ENCODE measurements around the gene KCNIP4.
"Not testable (repeated sequence)": the region's sequence is repeated elsewhere in the genome, so short reads cannot be mapped to it uniquely, and the experiment has no call there.

KCNIP4 gene

DNA sequence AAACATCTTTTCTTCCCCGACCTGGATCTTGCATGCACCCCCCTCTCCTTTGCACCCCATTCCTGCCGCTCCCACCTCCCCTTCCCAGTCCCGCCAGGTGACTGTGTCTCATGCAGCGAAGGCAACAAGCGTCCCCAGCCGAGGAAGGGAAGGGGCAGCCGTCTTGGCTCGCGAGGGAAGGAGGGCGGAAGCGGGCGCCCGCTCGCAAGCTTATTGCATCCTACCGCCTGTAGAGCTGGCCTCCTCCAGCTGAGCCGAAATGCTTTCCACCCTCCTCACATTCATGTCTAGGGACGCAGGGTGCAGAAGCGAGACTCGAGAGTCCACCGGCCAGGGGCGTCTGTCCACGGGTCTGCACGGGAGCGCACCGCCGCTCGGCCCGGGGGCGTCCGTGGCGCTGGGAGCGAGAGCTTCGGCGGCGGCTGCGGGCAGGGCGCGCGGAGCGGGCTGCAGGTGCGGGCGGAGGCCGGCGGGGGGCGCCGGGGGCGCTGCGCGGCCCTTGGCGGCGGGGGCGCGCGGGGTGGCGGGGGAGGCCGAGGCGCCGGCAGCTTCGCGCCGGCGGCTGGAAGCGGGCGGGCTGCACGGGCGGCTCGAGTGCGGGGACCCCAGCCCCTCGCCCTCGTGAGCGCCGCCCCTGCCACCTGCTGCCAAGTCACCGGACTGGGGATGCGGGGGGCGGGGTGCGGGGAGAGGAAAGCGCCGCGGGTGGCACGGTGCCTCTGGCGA lies at the start of gene KCNIP4:
TSS of gene KCNIP4 (minus strand) at position 426 of the 726 bp plus-strand sequence.
- Mint-ChIP-seq H3K36me3 (no peaks in the 10 kb centered on the region), H3K27me3 (peaks cover 17% of the 10 kb centered on the region), H3K27ac (no peak within 1 kb of the TSS), H3K9me3 (peaks cover 6% of the 10 kb centered on the region), H3K4me3 (no peak within 1 kb of the TSS), H3K4me1 (no peaks in the 10 kb centered on the region)
- peak; percentile 27 for ATAC-seq

DNA sequence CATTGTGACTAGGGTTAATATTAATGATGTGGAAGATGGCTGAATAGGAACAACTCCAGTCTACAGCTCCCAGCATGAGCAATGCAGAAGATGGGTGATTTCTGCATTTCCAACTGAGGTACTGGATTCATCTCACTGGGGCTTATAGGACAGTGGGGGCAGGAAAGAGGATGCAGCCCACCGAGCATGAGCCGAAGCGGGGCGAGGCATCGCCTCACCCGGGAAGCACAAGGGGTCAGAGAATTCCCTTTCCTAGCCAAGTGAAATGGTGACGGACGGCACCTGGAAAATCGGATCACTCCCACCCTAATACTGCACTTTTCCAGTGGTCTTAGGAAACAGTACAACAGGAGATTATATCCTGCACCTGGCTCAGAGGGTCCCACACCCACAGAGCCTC lies 48.0 kb upstream of the KCNIP4 start:
- H3K4me3 Mint-ChIP-seq, ATAC-seq, H3K36me3 Mint-ChIP-seq, H3K27me3 Mint-ChIP-seq, H3K9me3 Mint-ChIP-seq, H3K4me1 Mint-ChIP-seq, H3K27ac Mint-ChIP-seq: not testable (repeated sequence)

DNA sequence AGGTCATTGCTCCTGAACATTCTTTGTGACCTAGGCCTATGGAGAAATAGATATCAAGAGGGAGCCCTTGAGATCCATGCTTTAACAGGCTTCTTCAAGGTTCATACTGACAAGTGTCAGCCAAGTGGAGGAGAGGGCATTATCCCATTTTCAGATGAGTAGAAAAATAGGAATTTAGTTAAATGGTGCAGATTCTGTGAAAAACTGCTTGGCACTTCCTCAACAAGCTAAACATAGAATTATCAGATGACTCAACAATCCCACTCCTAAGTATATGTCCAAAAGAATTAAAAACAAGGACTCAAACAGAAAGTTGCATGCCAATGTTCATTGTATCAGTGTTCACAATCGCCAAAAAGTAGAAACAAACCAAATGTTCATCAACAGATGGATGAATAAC lies 43.8 kb upstream of the KCNIP4 start:
- H3K36me3 Mint-ChIP-seq: no peaks in the 10 kb centered on the region
- H3K27me3 Mint-ChIP-seq: no peaks in the 10 kb centered on the region
- no peak overlapping the region for H3K27ac Mint-ChIP-seq
- no peak overlapping the region for H3K4me3 Mint-ChIP-seq
- no peak for ATAC-seq
- H3K9me3 Mint-ChIP-seq: no peaks in the 10 kb centered on the region
- H3K4me1 Mint-ChIP-seq: no peaks in the 10 kb centered on the region

DNA sequence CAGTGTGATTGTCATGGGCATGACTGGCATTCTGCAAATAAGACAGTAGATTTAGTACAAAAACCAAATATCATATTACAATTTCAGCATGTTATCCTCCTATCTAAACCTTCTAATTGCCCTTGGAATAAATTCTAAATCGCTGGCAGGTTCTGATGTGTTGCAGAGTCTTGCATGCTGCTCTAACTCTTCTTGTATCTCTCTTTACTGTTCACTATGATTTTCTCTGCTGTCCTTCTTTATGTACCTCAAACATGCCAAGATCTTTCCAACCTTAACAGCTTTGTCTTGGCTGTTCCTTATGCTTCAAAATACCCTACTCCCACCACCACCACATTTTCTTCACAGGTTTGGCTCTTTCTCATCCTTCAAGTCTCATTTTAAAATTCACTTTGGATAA lies 43.0 kb upstream of the KCNIP4 start:
- Mint-ChIP-seq H3K4me1 (no peaks in the 10 kb centered on the region), H3K27me3 (no peaks in the 10 kb centered on the region)
- no peak for ATAC-seq

DNA sequence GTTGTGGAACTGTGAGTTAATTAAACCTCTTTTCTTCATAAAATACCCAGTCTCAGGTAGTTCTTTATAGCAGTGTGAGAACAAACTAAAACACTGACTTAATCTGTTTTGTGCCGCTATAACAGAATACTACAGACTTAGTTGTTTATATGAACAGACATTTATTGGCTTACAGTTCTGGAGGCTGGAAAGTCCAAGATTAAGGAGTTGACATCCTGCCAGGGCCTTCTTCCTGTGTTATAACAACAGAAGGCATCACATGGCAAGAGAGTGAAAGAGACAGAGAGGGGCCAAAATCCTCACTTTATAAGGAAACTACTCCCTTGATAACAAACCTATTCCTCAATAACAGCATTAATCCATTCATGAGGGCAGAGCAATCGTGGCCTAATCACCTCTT lies 42.5 kb upstream of the KCNIP4 start:
- H3K27ac Mint-ChIP-seq: no peak overlapping the region
- H3K36me3 Mint-ChIP-seq: no peaks in the 10 kb centered on the region
- H3K9me3 Mint-ChIP-seq: no peaks in the 10 kb centered on the region
- H3K4me1 Mint-ChIP-seq: no peaks in the 10 kb centered on the region
- no peak for ATAC-seq
- no peak overlapping the region for H3K4me3 Mint-ChIP-seq
- H3K27me3 Mint-ChIP-seq: no peaks in the 10 kb centered on the region

More for the DNA sequence above, 43.0 kb upstream of the KCNIP4 start:
- H3K27ac Mint-ChIP-seq: no peak overlapping the region
- H3K4me3 Mint-ChIP-seq: no peak overlapping the region
- H3K36me3 Mint-ChIP-seq: no peaks in the 10 kb centered on the region
- no peaks in the 10 kb centered on the region for H3K9me3 Mint-ChIP-seq

DNA sequence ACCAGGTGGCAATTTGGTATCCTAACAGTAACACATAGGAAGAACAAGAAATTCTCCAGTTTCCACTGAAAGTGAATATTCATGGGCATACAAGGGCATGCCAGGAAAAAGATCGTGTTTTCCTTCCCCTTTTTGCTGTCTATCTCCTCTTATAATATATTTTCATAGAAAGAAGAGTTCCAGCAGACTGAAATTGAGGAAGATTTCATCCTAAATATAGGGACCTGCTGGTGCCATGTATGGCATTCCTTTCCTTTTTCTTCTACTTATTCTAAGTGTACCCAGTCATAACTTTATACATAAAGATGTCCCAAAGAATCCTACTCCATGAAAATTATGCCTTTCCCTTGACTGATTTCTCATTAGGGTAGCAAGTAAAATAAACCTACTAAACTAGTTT lies 40.8 kb upstream of the KCNIP4 start:
- no peaks in the 10 kb centered on the region for H3K36me3 Mint-ChIP-seq
- H3K27me3 Mint-ChIP-seq: no peaks in the 10 kb centered on the region
- H3K4me3 Mint-ChIP-seq: no peak overlapping the region
- H3K4me1 Mint-ChIP-seq: no peaks in the 10 kb centered on the region
- H3K9me3 Mint-ChIP-seq: no peaks in the 10 kb centered on the region
- no peak for ATAC-seq
- no peak overlapping the region for H3K27ac Mint-ChIP-seq

DNA sequence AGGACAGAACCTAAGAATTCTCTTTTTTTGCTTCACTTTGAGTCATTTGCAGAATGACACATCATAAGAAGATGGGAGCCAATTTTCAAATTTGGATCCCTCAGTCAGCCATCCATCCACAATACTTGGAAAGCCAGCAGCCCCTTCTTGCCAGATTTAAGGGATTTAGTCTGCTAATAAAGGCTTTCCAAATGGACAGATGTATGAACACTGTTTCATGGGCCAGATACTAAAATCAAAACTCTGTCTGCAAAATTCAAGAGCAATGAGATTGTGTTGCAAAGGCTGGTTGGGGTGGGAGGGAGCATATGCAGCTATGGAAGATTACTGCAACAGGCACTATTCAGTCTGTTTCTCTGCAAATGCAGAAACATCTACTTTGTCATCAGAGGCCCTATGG lies 37.7 kb upstream of the KCNIP4 start:
- Mint-ChIP-seq H3K4me3 (no peak overlapping the region), H3K9me3 (no peaks in the 10 kb centered on the region), H3K27me3 (no peaks in the 10 kb centered on the region), H3K27ac (no peak overlapping the region), H3K36me3 (no peaks in the 10 kb centered on the region), H3K4me1 (no peaks in the 10 kb centered on the region)
- ATAC-seq: no peak

DNA sequence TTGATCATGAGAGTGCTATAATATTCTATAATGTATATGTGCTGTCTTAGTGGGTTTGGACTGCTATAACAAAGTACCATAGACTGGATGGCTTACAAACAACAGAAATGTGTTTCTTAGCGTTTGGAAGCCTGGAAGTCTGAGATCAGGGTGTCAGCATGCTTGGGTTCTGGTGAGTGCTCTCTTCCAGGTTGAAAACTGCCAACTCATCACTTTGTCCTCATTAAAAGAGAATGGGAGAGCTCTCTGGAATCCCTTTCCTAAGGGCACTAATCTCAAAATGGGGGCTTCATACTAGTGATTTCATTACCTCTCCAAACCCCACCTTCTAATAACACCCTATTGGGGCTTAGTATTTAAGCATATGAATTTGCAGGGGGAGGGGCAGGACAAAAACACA lies 33.5 kb upstream of the KCNIP4 start:
- Mint-ChIP-seq H3K36me3 (no peaks in the 10 kb centered on the region), H3K4me3 (no peak overlapping the region), H3K27me3 (no peaks in the 10 kb centered on the region), H3K4me1 (no peaks in the 10 kb centered on the region), H3K9me3 (no peaks in the 10 kb centered on the region), H3K27ac (no peak overlapping the region)
- no peak for ATAC-seq

DNA sequence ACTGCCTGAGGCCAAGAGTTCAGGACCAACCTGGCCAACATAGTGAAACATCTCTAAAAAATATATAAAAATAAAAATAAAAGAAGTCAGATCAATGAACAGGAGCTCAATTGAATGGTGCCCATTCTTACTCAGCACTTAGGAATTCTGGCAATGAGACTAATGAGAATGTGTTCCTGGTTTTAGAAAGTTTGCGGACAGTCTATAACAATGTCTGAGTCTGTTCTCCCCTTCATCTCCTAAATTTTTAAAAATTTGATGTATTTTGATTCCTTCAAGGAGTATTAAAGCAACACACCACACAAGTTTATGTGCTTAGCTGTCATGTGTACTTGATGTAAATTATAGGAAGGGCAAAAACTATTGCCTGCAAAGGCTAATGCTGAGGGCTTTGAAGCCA lies 30.6 kb upstream of the KCNIP4 start:
- Mint-ChIP-seq H3K4me3 (no peak overlapping the region), H3K9me3 (peaks cover 10% of the 10 kb centered on the region), H3K4me1 (no peaks in the 10 kb centered on the region), H3K27ac (no peak overlapping the region), H3K27me3 (no peaks in the 10 kb centered on the region), H3K36me3 (no peaks in the 10 kb centered on the region)
- ATAC-seq: no peak

DNA sequence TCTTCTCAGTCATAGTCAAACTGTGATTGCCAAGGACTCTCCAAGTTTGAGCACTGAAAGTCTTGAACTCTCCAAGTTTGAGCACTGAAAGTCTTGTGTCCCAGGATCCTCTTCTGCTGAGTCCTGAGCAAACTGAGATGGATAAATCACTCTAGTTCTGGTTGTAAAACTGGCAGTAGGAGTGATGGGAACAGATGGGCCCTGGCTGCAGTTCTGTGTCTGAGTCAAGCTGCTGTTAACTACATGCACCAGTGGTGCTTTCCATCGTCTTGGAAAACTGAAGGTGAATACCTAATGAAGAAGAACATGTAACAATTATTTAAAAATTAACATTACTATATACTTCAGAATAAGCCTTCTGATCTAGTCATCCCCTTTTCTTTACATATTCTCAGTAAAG lies 27.6 kb upstream of the KCNIP4 start:
- H3K4me1 Mint-ChIP-seq: no peaks in the 10 kb centered on the region
- H3K9me3 Mint-ChIP-seq: peaks cover 10% of the 10 kb centered on the region
- H3K4me3 Mint-ChIP-seq: no peak overlapping the region
- H3K36me3 Mint-ChIP-seq: no peaks in the 10 kb centered on the region
- H3K27ac Mint-ChIP-seq: no peak overlapping the region
- ATAC-seq: no peak
- H3K27me3 Mint-ChIP-seq: no peaks in the 10 kb centered on the region

DNA sequence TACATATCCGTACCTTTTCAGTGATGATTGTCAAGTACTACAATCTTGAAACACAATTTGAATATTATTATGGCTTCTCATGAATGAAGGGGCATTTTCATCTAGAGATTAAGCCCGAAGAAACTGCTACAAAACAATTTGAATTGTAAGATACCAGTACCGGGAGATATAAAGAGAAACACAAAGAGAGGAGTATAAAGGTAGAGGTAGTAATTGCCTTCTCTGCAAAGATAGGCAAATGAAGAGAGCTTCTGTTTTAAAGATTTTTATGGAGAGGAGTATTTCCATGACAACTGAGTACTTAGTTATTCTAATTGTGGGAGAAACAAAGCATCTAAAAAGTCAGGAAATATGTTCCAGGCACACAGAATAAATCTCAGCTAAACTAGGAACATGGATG lies 25.3 kb upstream of the KCNIP4 start:
- H3K27me3 Mint-ChIP-seq: no peaks in the 10 kb centered on the region
- H3K4me3 Mint-ChIP-seq: no peak overlapping the region
- no peaks in the 10 kb centered on the region for H3K36me3 Mint-ChIP-seq
- H3K9me3 Mint-ChIP-seq: peaks cover 15% of the 10 kb centered on the region
- H3K4me1 Mint-ChIP-seq: no peaks in the 10 kb centered on the region
- no peak for ATAC-seq
- no peak overlapping the region for H3K27ac Mint-ChIP-seq

DNA sequence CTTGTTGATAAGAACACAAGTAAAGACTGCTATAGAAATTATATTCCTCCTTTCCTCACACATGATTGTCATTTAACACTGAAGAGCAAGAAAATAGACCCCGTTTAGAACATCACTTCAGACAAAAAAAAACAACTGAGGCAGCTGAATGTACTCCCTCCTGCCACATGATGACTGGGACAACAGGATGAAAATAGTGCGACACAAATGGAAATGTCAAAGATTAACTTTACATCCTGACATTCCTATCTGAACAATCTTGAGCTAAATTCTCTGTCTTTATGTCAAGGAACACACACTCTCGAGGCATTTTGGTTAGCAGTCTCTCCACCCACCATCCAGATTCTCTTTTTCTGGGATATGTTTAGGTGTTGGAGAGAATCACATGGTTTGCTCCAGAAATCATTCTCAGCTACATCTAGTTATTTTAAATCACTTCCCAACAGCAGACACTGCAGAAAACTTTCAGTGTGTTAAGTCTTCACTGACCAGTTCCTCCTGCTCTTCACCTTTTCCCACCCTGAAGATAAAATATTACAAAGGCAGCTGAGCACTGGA lies 16.3 kb upstream of the KCNIP4 start:
- Mint-ChIP-seq H3K4me3 (no peak overlapping the region), H3K36me3 (no peaks in the 10 kb centered on the region), H3K9me3 (peaks cover 2% of the 10 kb centered on the region), H3K4me1 (no peaks in the 10 kb centered on the region), H3K27me3 (no peaks in the 10 kb centered on the region), H3K27ac (no peak overlapping the region)
- ATAC-seq: no peak

DNA sequence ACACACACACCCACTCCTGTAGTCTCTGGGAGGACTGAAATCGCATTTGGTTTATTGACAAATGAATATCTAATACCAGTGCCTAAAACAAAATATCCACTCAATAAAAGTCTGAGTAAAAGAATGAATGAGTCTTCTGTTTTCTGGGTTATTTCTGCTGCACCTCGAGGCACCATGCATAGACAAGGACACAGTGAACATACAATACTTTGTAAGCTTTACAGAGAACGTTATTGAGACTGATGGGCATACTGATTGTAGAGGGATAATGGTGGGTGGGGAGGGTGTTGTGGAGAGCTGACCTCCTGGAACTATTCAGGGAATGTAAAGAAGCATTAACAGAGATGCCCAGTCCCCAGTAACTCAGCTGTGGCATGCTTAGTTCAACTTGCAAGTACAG lies 14.1 kb upstream of the KCNIP4 start:
- Mint-ChIP-seq H3K4me3 (no peak overlapping the region), H3K36me3 (no peaks in the 10 kb centered on the region), H3K27ac (no peak overlapping the region), H3K9me3 (peaks cover 4% of the 10 kb centered on the region), H3K4me1 (no peaks in the 10 kb centered on the region), H3K27me3 (no peaks in the 10 kb centered on the region)
- no peak for ATAC-seq

DNA sequence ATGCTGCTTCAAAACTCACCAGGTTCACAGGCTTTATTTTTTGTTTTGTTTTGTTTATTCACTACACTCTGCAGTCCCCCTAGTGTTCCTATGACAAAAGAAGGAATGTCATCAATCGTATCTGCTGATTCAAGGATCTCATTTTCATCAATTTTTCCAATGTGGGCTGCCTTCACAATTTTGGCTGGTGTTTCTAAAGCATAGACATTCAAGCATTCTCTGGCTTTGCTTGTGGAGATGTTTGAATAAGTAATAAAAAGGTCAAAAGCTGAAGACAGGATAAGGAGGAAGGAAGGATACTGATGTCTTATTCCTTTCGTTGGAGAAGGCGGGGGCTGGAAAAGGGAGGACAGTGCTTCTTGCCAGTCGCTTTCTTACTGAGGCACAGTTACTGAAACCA lies 12.2 kb upstream of the KCNIP4 start:
- H3K27ac Mint-ChIP-seq: no peak overlapping the region
- no peaks in the 10 kb centered on the region for H3K27me3 Mint-ChIP-seq
- no peaks in the 10 kb centered on the region for H3K4me1 Mint-ChIP-seq
- no peak for ATAC-seq
- H3K4me3 Mint-ChIP-seq: no peak overlapping the region
- H3K36me3 Mint-ChIP-seq: no peaks in the 10 kb centered on the region
- H3K9me3 Mint-ChIP-seq: peaks cover 4% of the 10 kb centered on the region

DNA sequence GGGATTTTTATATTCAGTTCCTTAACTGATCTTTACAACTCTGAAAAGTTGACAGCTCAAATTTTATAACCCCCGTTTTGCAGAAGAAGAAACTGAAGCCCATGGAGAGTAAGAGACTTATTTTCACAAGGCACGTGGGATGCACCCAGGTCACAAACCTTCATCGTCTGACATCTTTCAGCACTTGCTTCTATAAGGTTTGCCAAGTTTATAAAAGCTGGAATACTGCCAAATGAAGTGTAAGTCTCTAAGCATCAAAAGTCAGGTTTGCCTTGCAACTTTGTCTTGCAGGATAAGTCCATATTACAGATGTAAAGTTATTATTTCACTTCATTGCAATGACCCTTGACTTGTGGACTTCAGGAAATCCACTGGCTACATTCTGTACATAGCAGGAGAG lies 6.3 kb upstream of the KCNIP4 start:
- no peak overlapping the region for H3K4me3 Mint-ChIP-seq

DNA sequence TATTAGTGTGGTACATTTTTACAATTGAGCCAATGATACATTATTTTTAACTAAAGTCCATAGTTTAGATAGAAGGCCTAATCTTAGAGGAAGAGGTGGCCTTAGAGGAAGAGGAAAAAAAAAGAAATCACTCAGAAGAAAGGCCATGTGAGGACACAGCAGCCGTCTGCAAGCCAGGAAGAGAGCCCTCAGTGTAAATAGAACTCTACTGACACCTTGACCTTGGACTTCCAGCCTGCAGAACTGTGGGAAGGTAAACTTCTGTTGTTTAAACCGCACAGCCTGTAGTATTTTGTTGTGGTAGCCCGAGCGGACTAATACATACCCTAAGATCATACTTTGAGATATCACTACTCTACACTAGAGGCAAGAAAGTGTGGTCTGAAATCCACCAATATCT lies 5.1 kb upstream of the KCNIP4 start:
- H3K27me3 Mint-ChIP-seq: no peaks in the 10 kb centered on the region
- no peaks in the 10 kb centered on the region for H3K36me3 Mint-ChIP-seq
- no peak overlapping the region for H3K4me3 Mint-ChIP-seq
- H3K4me1 Mint-ChIP-seq: no peaks in the 10 kb centered on the region
- ATAC-seq: no peak
- H3K9me3 Mint-ChIP-seq: peaks cover 3% of the 10 kb centered on the region
- no peak overlapping the region for H3K27ac Mint-ChIP-seq

More for the DNA sequence above, 6.3 kb upstream of the KCNIP4 start:
- no peak for ATAC-seq
- no peaks in the 10 kb centered on the region for H3K27me3 Mint-ChIP-seq
- H3K4me1 Mint-ChIP-seq: no peaks in the 10 kb centered on the region
- no peak overlapping the region for H3K27ac Mint-ChIP-seq
- H3K9me3 Mint-ChIP-seq: peaks cover 4% of the 10 kb centered on the region
- H3K36me3 Mint-ChIP-seq: no peaks in the 10 kb centered on the region

Measured in stimulated activated memory B cell treated with anti-CD40 and anti-IgM and Interleukin-4, amounts not matched to agents 10 μg/mL and 1 μg/mL and 100 μg/mL, for 72 hours (primary cell).